Measurements from ENCODE around the gene THAP11.
"Not testable (repeated sequence)": the region's sequence is repeated elsewhere in the genome, so short reads cannot be mapped to it uniquely, and the experiment has no call there.

Gene THAP11

DNA sequence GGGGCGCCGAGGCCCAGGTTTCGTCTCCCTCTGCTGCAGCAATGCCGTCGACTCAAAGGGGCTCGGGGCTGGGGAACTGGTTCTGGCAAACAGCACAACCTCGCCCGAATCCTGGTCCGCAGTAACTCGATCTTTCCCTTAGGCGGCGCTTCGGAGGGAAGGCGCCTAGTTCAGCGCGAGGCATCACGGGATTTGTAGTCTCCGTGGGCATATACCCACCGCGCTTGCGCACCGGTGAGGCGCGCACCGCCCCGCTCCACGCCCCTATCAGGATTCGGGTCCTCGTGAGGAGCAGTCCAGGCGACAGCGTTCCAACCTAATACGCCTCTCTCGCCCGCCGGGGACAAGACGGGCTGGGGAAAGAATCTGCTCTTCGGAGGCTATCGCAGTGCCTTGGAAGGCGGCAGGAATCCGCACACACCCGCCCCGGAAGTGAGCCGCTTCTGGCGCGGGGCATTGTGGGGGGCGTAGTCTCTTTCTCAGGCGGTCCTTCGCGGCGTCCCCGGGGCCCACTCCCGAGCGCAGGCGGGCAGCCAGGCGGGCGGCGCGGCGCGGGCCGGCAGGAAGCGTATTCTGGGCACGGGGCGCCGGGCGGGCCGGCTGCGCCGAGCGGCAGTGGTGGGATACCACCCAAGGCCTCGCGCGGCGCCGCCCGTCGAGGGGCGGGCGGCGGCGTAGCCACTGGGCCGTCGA is at the start of gene THAP11:
Gene THAP11 (plus strand): TSS at position 505 of the 693 bp plus-strand sequence. CDS start 235 bp downstream, outside the sequence.
- DNase-seq = peak; percentile 89

DNA sequence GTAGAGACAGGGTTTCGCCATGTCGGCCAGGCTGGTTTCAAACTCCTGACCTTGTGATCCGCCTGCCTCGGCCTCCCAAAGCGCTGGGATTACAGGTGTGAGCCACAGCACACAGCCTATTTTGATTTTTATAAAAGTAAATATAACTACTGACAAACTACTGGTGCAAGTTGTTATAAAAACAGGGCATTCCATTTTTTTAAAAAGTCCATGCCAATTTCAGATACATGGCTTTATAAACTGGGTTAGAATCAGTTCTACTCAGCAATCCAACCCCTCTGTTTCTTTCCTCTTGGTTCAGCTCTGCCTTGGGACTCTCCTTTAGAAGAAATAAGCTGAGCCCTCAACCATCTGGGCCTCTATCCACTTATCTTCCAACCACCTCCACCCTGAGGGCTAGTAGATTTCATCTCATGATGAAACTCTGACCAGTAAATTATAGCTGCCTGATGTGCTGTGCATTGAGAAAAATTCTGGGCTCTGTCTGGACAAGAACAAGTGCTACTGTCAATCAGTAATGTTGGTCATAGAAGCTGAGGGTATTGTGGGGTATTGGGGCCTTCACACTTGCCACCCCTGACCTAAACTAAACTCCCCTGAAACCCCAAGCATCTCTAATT is 45.9 kb upstream of the THAP11 start:
- no peak for DNase-seq

DNA sequence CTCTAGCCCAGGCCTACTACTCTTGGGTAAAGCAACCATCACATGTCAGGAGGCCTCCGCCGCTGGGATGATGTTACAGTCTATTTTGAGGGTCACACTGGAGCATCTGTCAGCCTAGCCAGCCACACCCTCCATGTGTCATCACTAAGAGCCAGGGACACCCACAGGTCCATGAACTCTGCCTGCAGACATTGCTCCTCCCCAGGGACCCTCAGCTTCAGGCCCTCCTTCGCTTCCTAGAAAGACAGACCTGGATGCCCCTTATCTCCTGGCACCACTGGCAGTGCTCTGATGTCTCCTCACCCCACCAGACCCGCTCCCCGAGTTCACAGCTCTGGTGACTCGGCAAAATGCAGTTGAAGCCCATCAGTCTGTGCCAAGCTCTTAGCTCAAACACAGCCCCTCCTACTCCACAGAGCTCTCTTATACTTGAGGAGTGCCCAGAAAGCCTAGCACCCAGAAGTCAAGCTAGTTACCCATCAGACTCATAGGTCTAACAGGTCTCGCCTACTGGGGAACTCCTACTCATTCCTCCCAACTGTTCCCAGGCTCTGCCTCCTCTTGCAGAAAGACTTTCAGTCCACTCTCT is 41.7 kb upstream of the THAP11 start:
- DNase-seq = no peak

DNA sequence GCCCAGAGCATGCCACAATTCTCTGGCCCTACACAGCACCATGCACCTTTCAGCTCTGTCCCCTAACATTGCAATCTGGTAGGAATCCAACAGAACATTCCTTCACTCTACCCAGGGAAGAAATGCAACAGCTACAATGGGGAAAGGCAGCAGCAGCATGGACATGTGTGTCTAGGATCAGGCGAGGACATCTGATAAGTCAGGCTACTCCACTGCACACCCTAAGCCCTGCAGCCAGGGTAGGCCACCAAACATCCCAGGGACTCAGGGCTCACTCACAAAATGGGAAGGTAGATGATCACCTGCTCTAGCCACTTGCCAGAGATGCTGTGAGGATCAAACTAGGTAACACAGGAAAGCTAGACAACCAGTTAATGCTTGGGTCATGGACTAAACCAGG is 40.9 kb upstream of the THAP11 start:
- no peak for DNase-seq

DNA sequence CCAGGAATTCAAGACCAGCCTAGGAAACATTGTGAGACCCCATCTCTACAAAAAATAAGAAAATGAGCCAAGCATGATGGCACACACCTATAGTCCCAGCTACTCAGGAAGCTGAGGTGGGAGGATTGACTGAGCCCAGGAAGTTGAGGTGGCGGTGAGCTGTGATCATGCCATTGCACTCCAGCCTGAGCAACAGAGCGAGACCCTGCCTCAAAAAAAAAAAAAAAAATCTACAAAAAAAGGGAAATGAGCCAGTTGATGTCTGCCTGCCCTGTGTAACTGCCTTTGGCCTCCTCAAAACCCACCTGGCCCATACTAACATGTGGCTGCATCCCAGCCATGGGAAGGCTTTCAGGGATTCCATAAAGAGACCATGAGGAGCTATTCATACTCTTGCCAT is 40.2 kb upstream of the THAP11 start:
- no peak for DNase-seq

DNA sequence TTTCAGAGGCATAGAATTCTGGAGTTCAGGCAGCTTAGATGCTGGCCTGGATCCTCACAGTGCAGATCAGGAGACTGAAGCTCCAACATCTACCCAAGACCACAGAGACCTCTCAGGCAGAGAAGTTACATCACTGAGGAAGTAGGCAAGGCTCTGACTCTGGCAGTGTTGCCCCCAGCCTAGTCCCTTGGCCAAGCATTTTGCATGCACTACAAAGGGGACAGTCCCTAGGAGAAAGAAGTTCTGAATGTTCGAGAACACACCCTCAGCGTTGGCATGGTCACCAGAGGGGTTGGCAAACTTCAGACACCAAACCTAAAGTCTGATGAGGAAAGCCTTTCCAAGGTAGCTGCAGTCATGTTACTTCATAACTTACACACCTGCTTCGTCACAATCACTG is 38.2 kb upstream of the THAP11 start:
- DNase-seq = no peak

DNA sequence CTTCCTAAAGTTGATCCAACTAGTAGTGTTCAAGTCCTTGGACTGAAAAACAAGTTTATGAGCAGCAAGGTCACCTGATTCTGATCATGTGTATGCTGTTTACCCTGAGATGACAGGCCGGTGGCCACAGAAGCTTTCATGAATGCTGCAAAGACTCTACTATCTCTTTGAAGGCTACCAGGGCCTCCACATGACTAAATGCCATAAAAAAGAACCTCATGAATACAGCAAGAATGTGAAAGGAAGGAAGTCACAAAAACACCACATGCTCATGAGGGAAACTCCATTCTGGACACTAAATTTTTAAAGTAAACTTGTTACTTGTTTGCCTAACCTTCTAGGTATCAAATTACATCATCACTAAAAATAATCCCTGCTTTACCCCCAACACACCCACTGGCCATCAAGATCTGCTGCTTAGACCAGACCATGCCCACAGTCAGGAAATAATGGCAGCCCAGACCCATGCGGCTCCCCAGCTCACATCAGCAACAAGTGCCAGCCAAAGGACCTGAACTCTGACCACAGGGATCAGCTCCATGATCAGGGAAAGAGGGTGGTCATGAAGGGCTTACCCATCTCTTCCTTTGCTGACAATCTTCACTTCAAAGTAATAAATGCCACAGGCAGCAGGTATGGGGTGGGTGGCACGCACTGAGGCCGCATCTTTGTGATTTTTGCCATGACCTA is 37.1 kb upstream of the THAP11 start:
- DNase-seq = no peak

DNA sequence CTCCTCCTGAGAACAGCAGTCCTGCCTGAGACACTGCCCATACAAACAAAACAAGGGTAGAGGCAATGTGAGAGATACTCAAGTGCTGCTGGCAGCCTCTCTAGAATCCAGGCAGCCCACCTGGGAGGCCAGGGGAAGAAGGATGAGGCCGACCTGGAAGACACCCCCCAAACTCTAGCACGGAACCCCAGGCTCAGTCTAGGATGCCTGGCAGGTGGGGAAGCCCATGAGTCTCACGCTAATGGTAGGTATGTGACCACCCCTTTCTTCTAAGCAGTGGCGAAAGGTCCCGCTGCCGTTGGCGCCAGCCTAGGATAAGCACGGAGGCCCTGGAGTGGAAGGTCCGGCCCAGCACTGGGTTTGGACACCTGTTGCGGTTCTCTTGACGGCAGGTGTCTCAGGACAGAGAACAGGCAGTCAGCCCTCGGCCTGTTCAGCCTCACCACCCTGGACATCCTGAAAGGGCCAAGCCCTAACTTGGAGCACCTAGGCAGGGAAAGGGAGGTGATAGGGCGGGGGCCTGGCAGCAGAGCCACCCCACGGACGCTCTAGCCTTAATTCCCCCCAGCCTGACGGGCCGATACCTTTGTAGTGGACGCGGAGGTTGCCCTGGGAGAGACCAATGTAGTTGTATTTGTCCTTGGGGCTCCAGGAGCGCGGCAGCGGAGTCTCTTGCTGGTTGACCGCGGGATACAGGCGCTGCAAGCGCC is 36.2 kb upstream of the THAP11 start:
- DNase-seq = no peak

DNA sequence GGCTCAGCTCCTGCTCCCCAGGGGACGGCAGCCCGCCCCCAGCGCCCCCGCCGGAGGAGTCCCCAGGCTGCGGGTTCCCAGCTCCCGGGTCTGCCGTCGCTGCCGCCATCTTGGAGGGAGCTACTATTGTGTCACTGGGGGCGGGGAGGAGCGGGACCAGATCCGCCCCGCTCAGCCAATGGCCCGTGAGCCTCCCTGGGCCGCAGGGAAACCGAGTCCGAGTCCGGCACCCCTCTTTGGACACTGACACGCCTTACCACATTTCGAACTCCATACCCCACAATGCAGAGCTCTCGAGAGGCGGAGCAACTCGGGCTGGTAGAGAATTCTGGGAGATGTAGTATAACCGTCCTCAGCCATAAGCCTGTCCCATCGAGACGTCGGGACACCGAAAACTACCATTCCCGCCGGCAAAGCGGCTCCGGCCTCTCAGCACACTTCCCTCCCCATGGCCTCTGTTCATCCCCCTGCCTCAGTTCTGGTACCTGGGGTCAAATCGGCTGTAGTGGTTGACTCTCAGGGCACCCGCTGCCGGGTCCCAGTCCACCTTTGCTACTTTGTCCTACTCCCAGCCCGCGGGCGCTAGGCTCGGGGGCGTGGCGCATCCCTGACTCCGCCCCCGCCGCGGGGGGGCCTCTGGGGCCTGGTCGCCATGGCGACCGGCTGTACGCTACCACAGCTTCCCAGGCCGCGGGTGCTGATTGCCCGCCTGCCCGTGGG is 35.5 kb upstream of the THAP11 start, which contains the start of the genes RANBP10 and TSNAXIP1:
Gene RANBP10 (minus strand): TSS at position 133 of the 720 bp plus-strand sequence. CDS start 24 bp downstream, at position 109.
Gene TSNAXIP1 (plus strand): TSS at position 462 of the 720 bp plus-strand sequence. CDS start 261 bp downstream, outside the sequence.
- peak; percentile 98 for DNase-seq

DNA sequence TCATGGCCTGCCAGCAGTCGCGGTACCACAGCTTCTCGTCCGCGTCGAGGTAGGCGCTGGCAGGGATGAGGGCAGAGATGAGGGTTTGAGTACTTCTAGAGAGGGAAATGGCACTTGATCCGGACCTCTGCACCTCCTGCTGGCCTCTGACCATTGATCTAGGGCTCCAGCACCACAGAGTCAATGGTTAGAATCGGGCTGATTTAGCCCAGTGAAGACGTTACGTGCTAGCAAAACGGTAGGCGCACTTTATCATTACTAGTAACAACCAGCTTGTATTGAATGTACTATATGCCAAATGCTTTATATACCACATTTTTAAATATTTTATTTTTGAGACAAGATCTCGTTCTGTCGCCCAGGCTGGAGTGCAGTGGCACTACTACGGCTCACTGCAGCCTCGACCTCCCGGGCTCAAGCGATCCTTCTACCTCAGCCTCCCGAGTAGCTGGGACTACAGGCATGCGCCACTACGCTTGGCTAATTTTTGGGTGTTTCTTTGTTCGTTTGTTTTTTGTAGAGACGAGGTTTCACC is 34.9 kb upstream of the THAP11 start:
- no peak for DNase-seq

DNA sequence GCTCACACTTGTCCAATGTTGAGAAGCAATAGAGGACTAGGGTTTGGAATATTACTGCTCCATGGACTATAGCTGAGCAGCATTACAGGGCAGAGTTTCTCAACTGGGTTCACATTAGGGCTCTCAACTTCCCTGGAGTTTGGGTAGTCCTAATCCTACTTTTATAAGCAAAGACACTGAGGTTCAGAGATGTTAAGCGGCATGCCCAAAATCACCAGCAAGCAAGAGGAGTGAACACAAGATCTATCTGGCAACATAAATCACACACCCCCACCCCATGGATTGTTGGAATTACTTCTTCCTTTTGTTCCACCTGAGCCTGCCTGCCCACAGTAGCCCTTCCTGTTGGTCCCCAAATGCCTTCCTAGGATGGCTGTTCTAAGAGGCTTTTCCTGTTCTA is 30.2 kb upstream of the THAP11 start:
- DNase-seq = no peak

DNA sequence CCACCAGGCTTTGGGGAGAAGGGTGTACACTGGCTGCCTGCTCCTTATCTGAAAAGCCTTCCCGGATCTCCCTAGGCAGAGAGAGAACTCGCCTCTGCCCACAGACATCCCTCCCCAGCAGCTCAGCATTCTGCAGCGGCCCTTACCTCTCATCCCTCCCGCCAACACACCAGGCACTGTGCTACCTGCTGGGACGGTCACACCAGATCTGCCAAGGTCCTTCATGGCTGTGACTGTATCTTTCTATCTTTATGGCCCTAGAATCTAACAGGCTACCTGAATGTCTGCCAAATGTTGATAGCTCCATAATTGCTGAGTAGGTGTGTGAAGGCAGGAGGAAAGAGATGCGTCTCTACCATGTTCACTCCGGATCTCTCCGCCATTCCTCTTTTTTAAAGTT is 27.6 kb upstream of the THAP11 start:
- no peak for DNase-seq

DNA sequence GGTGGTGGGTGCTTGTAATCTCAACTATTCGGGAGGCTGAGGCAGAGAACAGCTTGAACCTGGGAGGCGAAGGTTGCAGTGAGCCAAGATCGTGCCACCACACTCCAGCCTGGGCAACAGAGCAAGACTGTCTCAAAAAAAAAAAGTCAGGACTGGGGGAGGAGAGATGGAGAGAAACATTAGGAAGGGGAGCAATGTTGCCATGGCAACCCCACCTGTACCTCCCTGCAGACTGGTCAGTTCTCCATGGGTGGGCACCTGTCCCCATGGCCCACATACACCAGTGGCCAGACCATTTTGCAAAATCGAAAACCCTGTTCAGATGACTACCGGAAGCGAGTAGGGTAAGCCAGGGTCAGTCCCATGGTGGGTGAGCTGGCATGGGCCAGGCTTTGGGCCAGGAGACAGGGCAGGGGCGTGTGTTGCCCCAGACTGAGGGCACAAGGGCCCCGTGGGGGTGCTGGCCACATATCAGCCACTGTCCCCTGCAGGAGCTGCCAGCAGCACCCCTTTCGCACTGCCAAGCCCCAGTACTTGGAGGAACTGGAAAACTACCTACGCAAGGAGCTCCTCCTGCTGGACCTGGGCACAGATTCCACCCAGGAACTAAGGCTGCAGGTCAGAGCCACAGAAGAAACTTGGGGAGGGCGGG is 21.4 kb upstream of the THAP11 start:
- DNase-seq = no peak

DNA sequence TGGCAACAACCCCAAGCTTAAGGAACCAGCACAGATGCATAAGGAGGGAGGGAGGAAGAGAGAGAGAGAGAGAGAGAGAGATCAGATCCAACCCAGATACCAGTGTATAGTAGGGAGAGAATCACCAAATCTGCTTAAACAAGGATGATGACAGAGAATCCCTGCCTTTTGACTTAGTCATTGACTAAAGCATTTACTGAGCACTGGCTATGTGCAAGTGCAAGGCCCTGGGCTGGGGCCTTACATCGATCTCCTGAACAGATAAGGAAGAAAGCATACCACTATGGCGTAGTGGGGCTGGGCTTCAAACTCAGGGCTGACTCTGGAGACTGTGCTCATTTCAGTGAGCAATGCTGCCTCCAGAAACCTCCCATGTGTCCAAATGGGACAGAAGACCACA is 19.6 kb upstream of the THAP11 start:
- no peak for DNase-seq

DNA sequence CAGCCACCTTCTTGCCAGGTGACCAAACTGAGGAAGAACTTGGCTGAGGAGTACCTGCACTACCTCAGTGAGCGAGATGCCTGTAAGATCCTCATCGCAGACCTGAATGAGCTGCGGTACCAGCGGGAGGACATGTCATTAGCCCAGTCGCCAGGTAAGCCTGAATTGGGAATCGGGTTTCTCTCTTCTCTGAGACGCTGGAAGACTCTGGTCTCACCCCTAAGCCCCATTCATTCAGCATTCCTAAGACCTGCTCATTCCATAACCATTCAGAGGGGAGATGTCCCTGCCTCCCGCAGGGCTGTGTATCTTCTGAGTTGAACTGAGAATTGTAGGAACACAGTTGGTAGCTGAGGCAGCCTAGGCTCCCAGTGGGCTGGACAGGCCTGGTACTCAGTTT is 17.0 kb upstream of the THAP11 start:
- DNase-seq = no peak

DNA sequence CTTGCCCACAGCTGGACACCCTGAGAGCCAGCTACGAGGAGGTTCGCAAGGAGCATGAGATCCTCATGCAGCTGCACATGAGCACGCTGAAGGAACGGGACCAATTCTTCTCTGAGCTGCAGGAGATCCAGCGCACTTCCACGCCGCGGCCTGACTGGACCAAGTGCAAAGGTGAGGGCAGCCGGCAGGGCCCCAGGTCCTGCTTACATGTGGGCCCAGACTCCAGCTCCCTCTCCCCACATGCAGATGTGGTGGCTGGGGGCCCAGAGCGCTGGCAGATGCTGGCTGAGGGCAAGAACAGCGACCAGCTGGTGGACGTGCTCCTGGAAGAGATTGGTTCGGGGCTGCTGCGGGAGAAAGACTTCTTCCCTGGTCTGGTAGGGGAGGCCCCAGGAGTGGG is 16.2 kb upstream of the THAP11 start:
- no peak for DNase-seq

DNA sequence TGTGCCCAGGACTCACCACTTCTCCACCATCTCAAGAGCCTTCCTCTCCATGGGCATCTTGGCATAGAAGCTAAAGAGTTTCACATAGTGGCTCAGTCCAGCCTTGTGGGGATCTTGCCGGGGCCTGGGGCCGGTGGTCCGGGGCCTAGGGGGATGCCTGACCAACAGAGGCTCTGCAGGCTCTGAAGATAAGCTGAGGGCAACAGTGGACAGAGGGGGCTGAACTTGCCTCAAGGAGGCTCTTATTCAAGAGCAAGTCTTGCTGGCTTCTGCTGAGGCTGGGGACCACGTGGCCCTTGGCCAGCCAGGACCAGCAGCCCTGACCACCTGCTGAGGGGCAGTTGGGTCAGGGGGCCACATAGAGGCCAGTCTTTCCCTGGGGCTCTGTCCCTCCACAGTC is 13.5 kb upstream of the THAP11 start:
- no peak for DNase-seq

DNA sequence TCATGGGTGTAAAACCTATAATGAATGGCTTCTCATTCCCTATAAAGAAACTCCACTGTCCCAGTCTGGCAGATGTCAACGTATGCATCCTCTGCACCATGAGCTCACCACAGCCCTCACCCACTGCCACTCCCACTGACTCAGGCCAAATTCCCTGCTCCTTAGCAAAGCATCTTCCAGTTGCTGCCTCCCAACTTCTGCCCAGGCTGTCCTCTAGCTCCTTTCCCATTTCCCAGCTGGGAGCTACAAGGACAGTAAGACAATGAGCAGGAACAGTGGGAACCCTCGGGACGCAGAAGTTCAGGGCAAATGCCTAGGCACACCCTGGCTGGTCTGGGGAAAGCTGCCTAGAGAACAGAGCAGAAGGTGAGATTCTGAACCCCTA is 9.1 kb upstream of the THAP11 start:
- DNase-seq = no peak

DNA sequence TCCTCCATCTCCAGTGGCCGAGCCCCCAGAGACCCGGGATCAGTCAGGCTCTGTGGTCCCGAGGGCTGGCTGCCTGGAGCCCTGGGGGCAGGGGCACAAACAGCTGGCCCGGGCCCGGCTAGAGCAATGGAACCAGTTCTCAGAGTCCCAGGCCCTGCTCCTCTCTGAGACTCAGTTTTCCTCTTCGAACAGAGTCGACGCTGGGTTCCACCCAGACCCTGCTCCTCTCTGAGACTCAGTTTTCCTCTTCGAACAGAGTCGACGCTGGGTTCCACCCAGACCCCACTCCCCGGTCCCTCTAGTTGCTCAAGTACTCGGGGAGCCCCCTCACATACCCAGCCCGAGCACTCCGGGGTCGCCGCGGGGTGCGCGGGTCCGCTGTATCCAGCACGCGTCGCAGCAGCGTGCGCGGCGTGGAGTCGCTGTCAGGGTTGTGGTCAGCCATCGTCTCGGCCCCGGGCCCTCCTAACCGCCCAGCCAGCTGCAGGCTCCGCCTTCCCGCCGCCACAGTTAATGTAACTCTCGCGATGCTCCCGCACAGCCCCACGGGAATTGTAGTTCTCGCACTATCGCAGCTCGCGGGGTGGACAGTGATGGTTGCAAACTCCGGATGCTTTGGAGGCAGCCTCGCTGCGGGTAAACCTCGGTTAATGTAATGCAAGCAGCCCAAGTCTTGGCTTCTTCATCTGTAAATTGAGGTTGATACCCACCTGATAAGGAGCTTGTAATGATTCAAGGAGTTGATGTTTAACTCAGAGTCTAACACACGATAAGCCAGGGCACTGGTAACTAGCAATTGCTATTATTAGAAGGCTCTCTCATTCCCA is 8.5 kb upstream of the THAP11 start:
- peak; percentile 71 for DNase-seq

DNA sequence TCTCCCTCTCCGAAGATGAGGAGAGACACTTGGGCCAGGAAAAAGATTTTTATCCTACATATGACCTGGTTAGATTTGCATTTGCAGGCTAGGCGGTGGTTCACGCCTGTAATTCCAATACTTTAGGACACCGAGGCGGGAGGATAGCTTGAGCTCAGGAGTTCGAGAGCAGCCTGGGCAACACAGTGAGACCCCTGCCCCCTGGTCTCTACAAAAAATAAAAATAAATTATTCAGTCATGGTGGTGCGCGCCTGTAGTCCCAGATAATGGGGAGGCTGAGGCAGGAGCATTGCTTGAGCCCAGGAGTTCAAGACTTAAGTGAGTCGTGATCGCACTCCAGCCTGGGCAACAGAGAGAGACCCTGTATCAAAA is 7.9 kb upstream of the THAP11 start:
- no peak for DNase-seq

DNA sequence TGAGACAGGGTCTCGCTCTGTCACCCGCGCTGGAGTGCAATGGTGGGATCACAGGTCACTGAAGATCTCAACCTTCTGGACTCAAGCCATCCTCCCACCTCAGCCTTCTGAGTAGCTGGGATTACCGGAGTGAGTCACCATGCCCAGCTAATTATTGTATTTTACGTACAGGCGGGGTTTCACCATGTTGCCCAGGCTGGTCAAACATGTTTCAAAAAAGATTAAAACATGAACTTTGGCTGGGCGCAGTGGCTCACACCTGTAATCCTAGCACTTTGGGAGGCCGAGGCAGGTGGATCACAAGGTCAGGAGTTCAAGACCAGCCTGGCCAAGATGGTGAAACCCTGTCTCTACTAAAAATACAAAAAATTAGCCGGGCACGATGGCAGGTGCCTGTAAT is 4.9 kb upstream of the THAP11 start:
- DNase-seq = not testable (repeated sequence)

Measured in NCI-H1694 treated with DMSO at 0.1 percent for 48 hours (cell line).